Mesothelial cell of epicardium (in vitro differentiated cells): ENCODE results near the gene FAM240A. TPM values are rescaled to one million over a fixed set of nuclear protein-coding genes. Genes with fewer than 3 reads are reported as not detected.

Experiments
- DNase-seq, 2 experiments: peaks; one replicate each; pipeline ENCODE4 v3.0.0; 2021; ENCODE audit warnings: low spot score in 2 of 2; ENCODE audit not compliant: unreplicated experiment in 2 of 2
- H3K27ac Mint-ChIP-seq: 2 replicates; pipeline ENCODE4 v1.8.0; 2021; ENCODE audit warnings: mixed read lengths
- H3K27me3 Mint-ChIP-seq: 2 replicates; pipeline ENCODE4 v1.8.0; 2021; ENCODE audit warnings: low read depth, mixed read lengths
- H3K36me3 Mint-ChIP-seq: 2 replicates; pipeline ENCODE4 v1.8.0; 2021; ENCODE audit warnings: mixed read lengths
- H3K4me1 Mint-ChIP-seq: 2 replicates; pipeline ENCODE4 v1.8.0; 2021; ENCODE audit warnings: mixed read lengths
- H3K4me3 Mint-ChIP-seq: 2 replicates; pipeline ENCODE4 v1.8.0; 2021; ENCODE audit warnings: mild to moderate bottlenecking, moderate library complexity, mixed read lengths
- H3K9me3 Mint-ChIP-seq: 2 replicates; pipeline ENCODE4 v1.8.0; 2021; ENCODE audit warnings: mixed read lengths
- CTCF ChIP-seq: fragments of 200-600 bp; sonication (generic); IDR thresholded peaks from one replicate; pipeline ENCODE4 v1.5.0; 2021; ENCODE audit warnings: antibody characterized with exemption; ENCODE audit not compliant: unreplicated experiment
- total RNA-seq: library from RNA; stranded (reverse); gene quantifications from 3 replicates; pipeline ENCODE4 v1.2.1, GENCODE V29; 2021

Gene FAM240A
- total RNA-seq, 1 donor from 2014 or later = not detected

GRCh38 chr3:46661776-46662766 lies 49.7 kb downstream of the FAM240A start:
- no peaks in the 10 kb centered on the region for H3K36me3 Mint-ChIP-seq
- H3K9me3 Mint-ChIP-seq = no peaks in the 10 kb centered on the region
- TF ChIP-seq CTCF = no peak
- no peaks in the 10 kb centered on the region for H3K27me3 Mint-ChIP-seq
- peaks cover 36% of the 10 kb centered on the region for H3K4me1 Mint-ChIP-seq
- H3K4me3 Mint-ChIP-seq = no peak overlapping the region
- H3K27ac Mint-ChIP-seq = no peak overlapping the region
- DNase-seq = peak in 1 of 2 experiments; percentile 30

- Mint-ChIP-seq H3K36me3 (no peaks in the 10 kb centered on the region), H3K4me1 (peaks cover 36% of the 10 kb centered on the region), H3K9me3 (no peaks in the 10 kb centered on the region), H3K4me3 (no peak overlapping the region), H3K27ac (peak overlapping the region; percentile 31), H3K27me3 (no peaks in the 10 kb centered on the region)
- DNase-seq = peak in 1 of 2 experiments; percentile 39
- no peak for TF ChIP-seq CTCF
These were observed 50.6 kb downstream of the FAM240A start for GRCh38 chr3:46662771-46663551.

GRCh38 chr3:46663591-46664135 lies 51.3 kb downstream of the FAM240A start:
- Mint-ChIP-seq H3K27me3 (no peaks in the 10 kb centered on the region), H3K4me1 (peaks cover 36% of the 10 kb centered on the region), H3K36me3 (no peaks in the 10 kb centered on the region), H3K4me3 (no peak overlapping the region), H3K27ac (peak overlapping the region; percentile 31), H3K9me3 (no peaks in the 10 kb centered on the region)
- TF ChIP-seq CTCF = no peak
- no peak for DNase-seq

- DNase-seq = no peak
- H3K27me3 Mint-ChIP-seq = no peaks in the 10 kb centered on the region
These were observed 52.1 kb downstream of the FAM240A start for GRCh38 chr3:46664188-46664970.

More at GRCh38 chr3:46664188-46664970, 52.1 kb downstream of the FAM240A start:
- Mint-ChIP-seq H3K4me1 (peaks cover 36% of the 10 kb centered on the region), H3K27ac (no peak overlapping the region), H3K4me3 (no peak overlapping the region), H3K36me3 (no peaks in the 10 kb centered on the region), H3K9me3 (no peaks in the 10 kb centered on the region)
- no peak for TF ChIP-seq CTCF
